Measurements from ENCODE around the gene SLC38A7. TPM values are rescaled to one million over a fixed set of nuclear protein-coding genes. Genes with fewer than 3 reads are reported as not detected.

The SLC38A7 gene
- total and polyA plus RNA-seq, 2 of the 13 experiments (the other 11 are each of a cell fraction or from before 2014, with no cell fraction given), result 13.2 to 14.1 TPM

DNA sequence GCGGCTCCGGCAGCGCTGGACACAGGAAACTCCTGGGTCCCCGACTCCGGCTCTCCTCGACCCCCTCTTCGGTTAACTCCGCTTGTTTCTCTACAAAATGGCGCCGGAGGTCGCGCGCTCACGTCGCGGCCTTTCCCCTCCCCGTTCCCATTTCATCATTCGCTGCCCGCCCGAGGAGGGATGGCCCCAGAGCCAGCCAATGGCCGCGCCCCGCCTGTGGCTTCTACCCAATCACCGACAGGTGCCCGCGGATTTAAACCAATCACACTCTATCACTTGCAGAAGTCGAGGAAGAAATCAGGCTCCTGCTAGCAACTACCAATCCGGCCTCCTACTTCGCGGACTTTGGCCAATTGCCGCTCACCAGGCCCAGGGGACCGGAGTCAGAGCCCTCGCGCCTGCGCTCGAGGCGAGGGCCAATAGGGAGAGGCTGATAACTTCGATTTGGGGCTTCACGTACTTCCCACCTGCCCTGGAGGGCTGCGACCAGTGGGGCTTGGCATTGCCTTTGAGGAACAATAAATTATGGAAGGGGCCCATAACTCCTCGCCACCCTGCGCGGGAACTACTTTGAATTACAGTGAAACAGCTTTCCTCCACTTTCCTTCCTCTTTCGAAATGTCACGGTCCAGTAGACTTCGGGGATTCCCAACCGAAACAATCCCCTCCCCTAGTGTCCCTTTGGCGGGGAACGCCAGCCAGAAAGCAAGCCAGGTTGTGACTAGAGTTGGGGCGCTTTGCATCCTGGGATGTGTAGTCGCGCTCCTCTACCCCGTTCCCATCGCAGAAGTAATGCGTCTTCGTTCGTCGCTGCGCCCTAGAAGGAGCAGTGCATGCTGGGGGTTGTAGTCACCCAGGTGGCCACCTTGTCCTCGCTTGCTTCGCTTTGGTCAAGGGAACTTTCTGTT, 54.6 kb downstream of the SLC38A7 start, which contains the start of gene CNOT1 (continued):
- TF ChIP-seq ZNF781 (CRISPR knock-in tag; IDR thresholded peaks at IDR 0.05; ENCODE audit: borderline replicate concordance, not compliant biosample characterization), result peak; percentile 90
- TF ChIP-seq BATF2 (CRISPR knock-in tag; IDR thresholded peaks at IDR 0.05), result no peak
- no peak for TF ChIP-seq ZFP36 (IDR thresholded peaks at IDR 0.05; ENCODE audit: borderline replicate concordance, low read depth, low read length, partially characterized antibody)
- TF ChIP-seq PTBP1 (IDR thresholded peaks at IDR 0.05; ENCODE audit: low read depth, low read length, poor library complexity, severe bottlenecking), result no peak
- peak; percentile 47; the same call in 1 of the 2 replicates for TF ChIP-seq ZNF782 (CRISPR knock-in tag; IDR thresholded peaks at IDR 0.05; ENCODE audit: borderline replicate concordance)
- TF ChIP-seq KAT8 (CRISPR knock-in tag; IDR thresholded peaks at IDR 0.05), result peak; percentile 92
- no peak for TF ChIP-seq BRCA1 (CRISPR knock-in tag; IDR thresholded peaks at IDR 0.05)
- TF ChIP-seq ZNF547 (CRISPR knock-in tag; IDR thresholded peaks at IDR 0.05), result peak; percentile 88
- TF ChIP-seq ZNF598 (CRISPR knock-in tag; IDR thresholded peaks at IDR 0.05; ENCODE audit: borderline replicate concordance), result peak; percentile 86
- TF ChIP-seq, protein P1, sequence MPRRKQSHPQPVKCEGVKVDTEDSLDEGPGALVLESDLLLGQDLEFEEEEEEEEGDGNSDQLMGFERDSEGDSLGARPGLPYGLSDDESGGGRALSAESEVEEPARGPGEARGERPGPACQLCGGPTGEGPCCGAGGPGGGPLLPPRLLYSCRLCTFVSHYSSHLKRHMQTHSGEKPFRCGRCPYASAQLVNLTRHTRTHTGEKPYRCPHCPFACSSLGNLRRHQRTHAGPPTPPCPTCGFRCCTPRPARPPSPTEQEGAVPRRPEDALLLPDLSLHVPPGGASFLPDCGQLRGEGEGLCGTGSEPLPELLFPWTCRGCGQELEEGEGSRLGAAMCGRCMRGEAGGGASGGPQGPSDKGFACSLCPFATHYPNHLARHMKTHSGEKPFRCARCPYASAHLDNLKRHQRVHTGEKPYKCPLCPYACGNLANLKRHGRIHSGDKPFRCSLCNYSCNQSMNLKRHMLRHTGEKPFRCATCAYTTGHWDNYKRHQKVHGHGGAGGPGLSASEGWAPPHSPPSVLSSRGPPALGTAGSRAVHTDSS (CRISPR knock-in tag; conservative IDR thresholded peaks at IDR 0.05), result 0 out of 2 replicates have a peak, but pooled peaks have one; percentile 70
- peak; percentile 15; the same call in 1 of the 2 replicates for TF ChIP-seq RAD21 (CRISPR knock-in tag; IDR thresholded peaks at IDR 0.05)
- peak; percentile 74; the same call in 1 of the 2 replicates for TF ChIP-seq NCOR1 (IDR thresholded peaks at IDR 0.05; ENCODE audit: borderline replicate concordance, low read length)
- peak; percentile 85 to 87 for TF ChIP-seq POLR2A (IDR thresholded peaks at IDR 0.05; ENCODE audit: insufficient read depth in 1 of 2, low read depth in 2 of 2, low read length in 2 of 2)
- peak; percentile 46; the same call in 1 of the 2 replicates for TF ChIP-seq SMAD1 (CRISPR knock-in tag; IDR thresholded peaks at IDR 0.05; ENCODE audit: borderline replicate concordance, low read depth)
- TF ChIP-seq KDM6A (CRISPR knock-in tag; IDR thresholded peaks at IDR 0.05; ENCODE audit: low read depth), result no peak
- TF ChIP-seq, protein P2, sequence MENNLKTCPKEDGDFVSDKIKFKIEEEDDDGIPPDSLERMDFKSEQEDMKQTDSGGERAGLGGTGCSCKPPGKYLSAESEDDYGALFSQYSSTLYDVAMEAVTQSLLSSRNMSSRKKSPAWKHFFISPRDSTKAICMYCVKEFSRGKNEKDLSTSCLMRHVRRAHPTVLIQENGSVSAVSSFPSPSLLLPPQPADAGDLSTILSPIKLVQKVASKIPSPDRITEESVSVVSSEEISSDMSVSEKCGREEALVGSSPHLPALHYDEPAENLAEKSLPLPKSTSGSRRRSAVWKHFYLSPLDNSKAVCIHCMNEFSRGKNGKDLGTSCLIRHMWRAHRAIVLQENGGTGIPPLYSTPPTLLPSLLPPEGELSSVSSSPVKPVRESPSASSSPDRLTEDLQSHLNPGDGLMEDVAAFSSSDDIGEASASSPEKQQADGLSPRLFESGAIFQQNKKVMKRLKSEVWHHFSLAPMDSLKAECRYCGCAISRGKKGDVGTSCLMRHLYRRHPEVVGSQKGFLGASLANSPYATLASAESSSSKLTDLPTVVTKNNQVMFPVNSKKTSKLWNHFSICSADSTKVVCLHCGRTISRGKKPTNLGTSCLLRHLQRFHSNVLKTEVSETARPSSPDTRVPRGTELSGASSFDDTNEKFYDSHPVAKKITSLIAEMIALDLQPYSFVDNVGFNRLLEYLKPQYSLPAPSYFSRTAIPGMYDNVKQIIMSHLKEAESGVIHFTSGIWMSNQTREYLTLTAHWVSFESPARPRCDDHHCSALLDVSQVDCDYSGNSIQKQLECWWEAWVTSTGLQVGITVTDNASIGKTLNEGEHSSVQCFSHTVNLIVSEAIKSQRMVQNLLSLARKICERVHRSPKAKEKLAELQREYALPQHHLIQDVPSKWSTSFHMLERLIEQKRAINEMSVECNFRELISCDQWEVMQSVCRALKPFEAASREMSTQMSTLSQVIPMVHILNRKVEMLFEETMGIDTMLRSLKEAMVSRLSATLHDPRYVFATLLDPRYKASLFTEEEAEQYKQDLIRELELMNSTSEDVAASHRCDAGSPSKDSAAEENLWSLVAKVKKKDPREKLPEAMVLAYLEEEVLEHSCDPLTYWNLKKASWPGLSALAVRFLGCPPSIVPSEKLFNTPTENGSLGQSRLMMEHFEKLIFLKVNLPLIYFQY (CRISPR knock-in tag; IDR thresholded peaks at IDR 0.05; ENCODE audit: borderline replicate concordance), result peak; percentile 21; the same call in 1 of the 2 replicates
- no peak for TF ChIP-seq REXO4 (CRISPR knock-in tag; IDR thresholded peaks at IDR 0.05; ENCODE audit: borderline replicate concordance)
- TF ChIP-seq HIVEP1 (CRISPR knock-in tag; IDR thresholded peaks at IDR 0.05), result peak; percentile 79; the same call in 1 of the 2 replicates
- TF ChIP-seq GABPB1 (CRISPR knock-in tag; IDR thresholded peaks at IDR 0.05), result peak; percentile 78
- peak; percentile 94 for TF ChIP-seq STAT6 (CRISPR knock-in tag; IDR thresholded peaks at IDR 0.05; ENCODE audit: borderline replicate concordance)

Data from HepG2 (cell line).